Measurements from ENCODE around the gene NCK1.

NCK1 gene

DNA sequence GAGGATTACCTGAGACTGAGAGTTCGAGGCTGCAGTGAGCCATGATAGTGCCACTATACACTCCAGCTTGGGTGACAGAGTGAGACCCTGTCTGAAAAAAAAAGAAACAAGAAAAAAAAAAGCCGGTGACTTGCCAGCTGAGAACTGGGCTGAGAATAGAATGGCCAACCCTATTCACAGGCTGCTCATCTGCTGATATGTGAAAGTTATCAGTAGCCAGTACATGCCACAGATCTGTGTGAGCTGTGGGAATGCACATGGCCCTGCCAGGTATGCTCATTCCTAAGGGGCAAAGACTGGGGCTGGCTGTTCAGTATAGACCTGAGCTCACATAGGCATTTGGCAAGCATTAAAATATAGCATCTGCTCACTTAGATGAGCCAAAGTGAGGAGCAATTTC lies 126.6 kb downstream of the NCK1 start:
- DNase-seq (ENCODE audit: low spot score): no peak

GRCh38 chr3:136989781-136990524 lies 127.9 kb downstream of the NCK1 start:
- no peak for DNase-seq (ENCODE audit: low spot score)

- no peak for DNase-seq (ENCODE audit: low spot score)
Observed at GRCh38 chr3:136990826-136991225, 128.8 kb downstream of the NCK1 start.

GRCh38 chr3:136992115-136992514 lies 130.1 kb downstream of the NCK1 start:
- DNase-seq (ENCODE audit: low spot score): no peak

GRCh38 chr3:136994772-136995516 lies 132.9 kb downstream of the NCK1 start:
- DNase-seq (ENCODE audit: low spot score): no peak

DNA sequence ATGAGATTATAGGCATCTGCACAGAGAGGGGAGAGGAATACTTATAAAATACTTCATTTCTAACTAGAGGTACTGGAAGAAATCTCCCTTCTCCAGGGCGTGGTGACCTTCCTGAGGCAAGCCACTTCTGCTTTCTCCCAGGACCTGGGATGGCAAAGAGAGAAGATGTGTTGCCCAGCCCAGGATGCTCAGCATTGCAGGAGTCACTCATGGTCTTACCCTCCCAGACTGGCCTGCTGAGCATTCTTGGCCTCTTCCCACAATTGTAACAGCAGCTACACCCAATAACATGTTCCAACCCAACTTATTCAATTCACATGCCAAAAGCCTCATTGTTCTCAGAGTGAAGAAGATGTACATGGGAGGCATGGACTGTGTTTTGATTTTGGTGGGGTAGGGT lies 133.6 kb downstream of the NCK1 start:
- no peak for DNase-seq (ENCODE audit: low spot score)
